ENCODE results near the gene RFX1. TPM values are rescaled to one million over a fixed set of nuclear protein-coding genes. Genes with fewer than 3 reads are reported as not detected.
"Not testable (repeated sequence)": the region's sequence is repeated elsewhere in the genome, so short reads cannot be mapped to it uniquely, and the experiment has no call there.

RFX1 gene
- total and polyA plus RNA-seq, 2 experiments from 2014 or later = 8.9 to 11.8 TPM

GRCh38 chr19:14026652-14027192, 20.6 kb upstream of the RFX1 start:
- H3K36me3 ChIP-seq (ENCODE audit: insufficient read depth); DNase-seq (ENCODE audit: low spot score); H3K4me2 ChIP-seq; H3K36me3 Mint-ChIP-seq (ENCODE audit: low read depth); H3K27ac Mint-ChIP-seq; H3K4me3 ChIP-seq; H4K20me1 ChIP-seq (replicated peaks; ENCODE audit: insufficient read depth); H3K4me1 ChIP-seq (ENCODE audit: insufficient read depth); H3K27ac ChIP-seq (ENCODE audit: low read depth); H3K9me2 ChIP-seq (ENCODE audit: insufficient read depth); H3K27me3 ChIP-seq (ENCODE audit: insufficient read depth); H3K9me3 Mint-ChIP-seq; ATAC-seq; H2AFZ ChIP-seq; H3K79me2 ChIP-seq (replicated peaks; ENCODE audit: insufficient read depth); H3F3A ChIP-seq (replicated peaks; ENCODE audit: low read depth); H3K4me1 Mint-ChIP-seq; H3K4me3 Mint-ChIP-seq: not testable (repeated sequence)
- peaks cover 14% of the 10 kb centered on the region for H3K27me3 Mint-ChIP-seq (ENCODE audit: insufficient read depth, low read depth, poor library complexity)

- Mint-ChIP-seq H3K4me1 (peaks cover 4% of the 10 kb centered on the region; the same call in 2 of the 3 replicates), H3K9me3 (no peaks in the 10 kb centered on the region), H3K27me3 (ENCODE audit: insufficient read depth, low read depth, poor library complexity) (peaks cover 3% of the 10 kb centered on the region), H3K4me3 (no peak overlapping the region; the same call in 2 of the 3 replicates), H3K27ac (peak overlapping the region; percentile 92), H3K36me3 (ENCODE audit: low read depth) (no peaks in the 10 kb centered on the region)
- Histone ChIP-seq H4K20me1 (replicated peaks; ENCODE audit: insufficient read depth) (no peaks in the 10 kb centered on the region), H3K79me2 (replicated peaks; ENCODE audit: insufficient read depth) (no peaks in the 10 kb centered on the region), H3K9me2 (ENCODE audit: insufficient read depth) (no peaks in the 10 kb centered on the region), H3K36me3 (ENCODE audit: insufficient read depth) (no peaks in the 10 kb centered on the region), H3K27me3 (ENCODE audit: insufficient read depth) (no peaks in the 10 kb centered on the region), H2AFZ (peak overlapping the region; percentile 45; the same call in 1 of the 2 replicates), H3K4me3 (no peak overlapping the region), H3F3A (replicated peaks; ENCODE audit: low read depth) (0 out of 2 replicates have a peak, but pooled peaks cover 9% of the 10 kb centered on the region), H3K4me2 (no peak overlapping the region), H3K4me1 (ENCODE audit: insufficient read depth) (no peaks in the 10 kb centered on the region), H3K27ac (ENCODE audit: low read depth) (0 out of 2 replicates have a peak overlapping the region, but pooled peaks have one; percentile 22)
- TF ChIP-seq CTCF (conservative IDR thresholded peaks at IDR 0.05; ENCODE audit: low read depth in 2 of 2) (peak; percentile 73 to 75), ETS1 (IDR thresholded peaks at IDR 0.05) (peak; percentile 43; the same call in 1 of the 2 replicates), JUNB (IDR thresholded peaks at IDR 0.05; ENCODE audit: unreplicated experiment) (no peak)
- peak; percentile 90 for DNase-seq (ENCODE audit: low spot score)
- peak; percentile 98 for ATAC-seq
Observed at GRCh38 chr19:14023404-14024235, 17.5 kb upstream of the RFX1 start.

- Histone ChIP-seq H3F3A (replicated peaks; ENCODE audit: low read depth) (0 out of 2 replicates have a peak, but pooled peaks cover 6% of the 10 kb centered on the region), H4K20me1 (replicated peaks; ENCODE audit: insufficient read depth) (no peaks in the 10 kb centered on the region), H3K4me3 (no peak overlapping the region), H3K36me3 (ENCODE audit: insufficient read depth) (no peaks in the 10 kb centered on the region), H3K79me2 (replicated peaks; ENCODE audit: insufficient read depth) (no peaks in the 10 kb centered on the region), H3K27me3 (ENCODE audit: insufficient read depth) (no peaks in the 10 kb centered on the region), H3K4me1 (ENCODE audit: insufficient read depth) (no peaks in the 10 kb centered on the region), H3K4me2 (no peak overlapping the region), H3K9me2 (ENCODE audit: insufficient read depth) (no peaks in the 10 kb centered on the region), H3K27ac (ENCODE audit: low read depth) (no peak overlapping the region), H2AFZ (no peak overlapping the region)
- Mint-ChIP-seq H3K4me1 (peaks cover 4% of the 10 kb centered on the region; the same call in 2 of the 3 replicates), H3K27ac (no peak overlapping the region), H3K4me3 (no peak overlapping the region), H3K27me3 (ENCODE audit: insufficient read depth, low read depth, poor library complexity) (peaks cover 5% of the 10 kb centered on the region), H3K36me3 (ENCODE audit: low read depth) (no peaks in the 10 kb centered on the region), H3K9me3 (no peaks in the 10 kb centered on the region)
- TF ChIP-seq POLR2AphosphoS5 (IDR thresholded peaks at IDR 0.05; ENCODE audit: low read depth) = no peak
- DNase-seq (ENCODE audit: low spot score) (no peak), ATAC-seq (no peak)
Observed at GRCh38 chr19:14022469-14022868, 16.3 kb upstream of the RFX1 start.
